GM12891 (cell line): ENCODE results near the gene CACYBP.

ENCODE experiments used
- POLR2A ChIP-seq: IDR thresholded peaks from 2 replicates; pipeline ENCODE4 v1.6.1; 2011; ENCODE audit warnings: low read depth, low read length, control low read depth
- POLR2AphosphoS5 ChIP-seq: IDR thresholded peaks from 2 replicates; pipeline ENCODE4 v1.6.1; 2011; ENCODE audit warnings: low read depth, low read length, control low read depth

DNA sequence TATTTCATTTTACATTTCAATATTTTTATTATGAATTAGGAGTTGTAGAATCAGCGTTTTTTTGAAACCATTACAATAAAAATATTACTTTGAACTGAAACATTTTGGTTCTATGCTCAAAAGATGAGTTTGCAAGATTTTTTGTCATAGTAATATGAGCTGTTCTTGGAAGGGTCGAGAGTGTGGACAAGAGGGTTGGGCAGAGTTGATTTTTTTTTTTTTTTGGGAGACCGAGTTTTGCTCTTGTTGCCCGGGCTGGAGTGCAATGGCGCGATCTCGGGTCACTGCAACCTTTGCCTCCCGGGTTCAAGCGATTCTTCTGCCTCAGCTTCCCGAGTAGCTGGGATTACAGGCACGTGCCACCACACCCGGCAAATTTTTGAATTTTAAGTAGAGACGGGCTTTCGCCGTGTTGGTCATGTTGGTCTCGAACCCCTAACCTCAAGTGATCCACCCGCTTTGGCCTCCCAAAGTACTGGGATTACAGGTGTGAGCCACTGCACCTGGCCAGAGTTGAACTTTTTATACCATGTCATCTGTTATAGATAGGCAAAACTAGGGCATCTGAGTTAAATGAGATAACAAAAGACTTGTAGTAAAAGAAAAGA, 3.3 kb downstream of the CACYBP start:
- TF ChIP-seq POLR2AphosphoS5 (no peak), POLR2A (no peak)
